Measurements from ENCODE around the gene METTL23.
A peak's percentile ranks its signal among the peaks of the same experiment; 100 is the strongest.

Gene METTL23

DNA sequence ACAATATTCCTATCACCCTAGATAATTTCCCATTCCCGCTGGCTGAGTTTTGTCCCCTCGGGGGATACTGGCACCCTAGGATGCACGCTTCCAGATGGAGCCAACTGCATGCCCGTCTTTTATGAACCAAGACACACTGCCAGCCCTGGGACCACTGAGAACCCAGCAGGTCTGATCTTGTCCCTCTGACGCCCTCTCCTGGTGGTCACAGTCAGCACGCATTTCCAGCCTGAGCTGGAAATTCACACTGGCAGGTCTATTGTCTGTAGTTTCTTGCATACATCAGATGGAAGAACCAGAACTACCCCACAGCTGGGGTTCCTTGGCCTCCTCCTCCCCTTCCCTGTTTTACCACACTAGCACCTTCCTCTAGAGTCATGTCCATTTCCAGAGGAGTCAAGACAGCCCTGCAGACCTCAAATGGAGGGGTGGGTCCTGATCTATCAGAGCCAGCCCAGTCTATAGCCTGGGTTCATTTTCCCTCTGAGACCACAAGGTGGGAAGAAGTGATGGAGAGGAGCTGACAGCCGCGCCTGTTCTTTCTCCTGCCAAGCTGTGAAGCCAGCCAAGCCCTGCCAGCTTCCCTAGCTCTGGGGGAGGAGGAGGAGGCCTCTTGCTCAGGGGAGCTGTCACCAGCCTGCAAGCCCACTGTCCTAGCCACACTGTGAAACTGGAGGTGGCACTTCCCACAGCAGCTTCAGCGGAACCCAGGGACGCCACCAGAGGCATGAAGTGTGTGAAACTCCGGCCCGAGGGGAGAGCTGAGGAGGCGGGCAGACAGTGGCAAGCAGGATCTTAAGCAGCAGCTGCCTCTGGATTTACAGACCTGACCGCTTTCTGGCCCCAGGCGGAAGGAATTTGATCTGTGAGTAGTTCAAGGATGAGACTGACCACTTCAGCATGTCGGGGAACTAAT is 45.2 kb upstream of the METTL23 start:
- peak overlapping the region in 1 of 2 donors; percentile 49 for H3K27ac ChIP-seq
- DNase-seq, result peak in 1 of 2 donors; percentile 72
- H3K36me3 ChIP-seq, result peaks cover 45 to 76% (median 64%) of the 10 kb centered on the region in 3 donors
- H3K4me1 ChIP-seq, result peaks cover 0 to 28% (median 12%) of the 10 kb centered on the region in 4 donors
- no peaks in the 10 kb centered on the region for H3K9me3 ChIP-seq
- H3K27me3 ChIP-seq, result no peaks in the 10 kb centered on the region
- no peak overlapping the region for H3K4me3 ChIP-seq
- TF ChIP-seq, protein P1, sequence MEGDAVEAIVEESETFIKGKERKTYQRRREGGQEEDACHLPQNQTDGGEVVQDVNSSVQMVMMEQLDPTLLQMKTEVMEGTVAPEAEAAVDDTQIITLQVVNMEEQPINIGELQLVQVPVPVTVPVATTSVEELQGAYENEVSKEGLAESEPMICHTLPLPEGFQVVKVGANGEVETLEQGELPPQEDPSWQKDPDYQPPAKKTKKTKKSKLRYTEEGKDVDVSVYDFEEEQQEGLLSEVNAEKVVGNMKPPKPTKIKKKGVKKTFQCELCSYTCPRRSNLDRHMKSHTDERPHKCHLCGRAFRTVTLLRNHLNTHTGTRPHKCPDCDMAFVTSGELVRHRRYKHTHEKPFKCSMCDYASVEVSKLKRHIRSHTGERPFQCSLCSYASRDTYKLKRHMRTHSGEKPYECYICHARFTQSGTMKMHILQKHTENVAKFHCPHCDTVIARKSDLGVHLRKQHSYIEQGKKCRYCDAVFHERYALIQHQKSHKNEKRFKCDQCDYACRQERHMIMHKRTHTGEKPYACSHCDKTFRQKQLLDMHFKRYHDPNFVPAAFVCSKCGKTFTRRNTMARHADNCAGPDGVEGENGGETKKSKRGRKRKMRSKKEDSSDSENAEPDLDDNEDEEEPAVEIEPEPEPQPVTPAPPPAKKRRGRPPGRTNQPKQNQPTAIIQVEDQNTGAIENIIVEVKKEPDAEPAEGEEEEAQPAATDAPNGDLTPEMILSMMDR (IDR thresholded peaks at IDR 0.05), result peak; percentile 56 to 61
- intact Hi-C loops (cut with DNase I; ENCODE audit: low total_unique reads), result no loop called here

DNA sequence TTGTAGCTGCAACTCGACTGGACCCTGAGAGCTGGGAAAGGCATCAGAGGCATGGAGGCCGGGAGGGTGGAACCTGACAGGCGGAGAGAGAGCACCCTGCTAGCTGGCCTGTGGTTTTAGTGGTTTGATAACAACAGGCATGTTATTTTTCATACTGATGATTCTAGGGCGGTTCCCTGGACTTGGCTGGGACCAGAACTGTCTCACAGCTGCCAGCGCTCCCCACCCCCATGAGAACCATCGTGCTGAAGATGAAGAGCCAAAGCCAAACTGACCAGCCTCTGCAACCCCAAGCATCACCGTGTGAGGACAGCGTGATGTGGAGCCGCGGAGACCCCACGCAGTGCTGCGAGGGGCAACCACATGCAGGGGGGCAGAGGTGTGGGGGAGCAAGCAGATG is 44.3 kb upstream of the METTL23 start:
- Histone ChIP-seq H3K4me1 (peaks cover 0 to 36% (median 19%) of the 10 kb centered on the region in 4 donors), H3K4me3 (no peak overlapping the region), H3K27me3 (no peaks in the 10 kb centered on the region), H3K9me3 (no peaks in the 10 kb centered on the region), H3K36me3 (peaks cover 37 to 68% (median 58%) of the 10 kb centered on the region in 3 donors), H3K27ac (peak overlapping the region in 1 of 2 donors; percentile 49)
- DNase-seq, result no peak
- intact Hi-C loops (cut with DNase I; ENCODE audit: low total_unique reads), result no loop called here
- TF ChIP-seq, protein P1 (IDR thresholded peaks at IDR 0.05), result no peak

DNA sequence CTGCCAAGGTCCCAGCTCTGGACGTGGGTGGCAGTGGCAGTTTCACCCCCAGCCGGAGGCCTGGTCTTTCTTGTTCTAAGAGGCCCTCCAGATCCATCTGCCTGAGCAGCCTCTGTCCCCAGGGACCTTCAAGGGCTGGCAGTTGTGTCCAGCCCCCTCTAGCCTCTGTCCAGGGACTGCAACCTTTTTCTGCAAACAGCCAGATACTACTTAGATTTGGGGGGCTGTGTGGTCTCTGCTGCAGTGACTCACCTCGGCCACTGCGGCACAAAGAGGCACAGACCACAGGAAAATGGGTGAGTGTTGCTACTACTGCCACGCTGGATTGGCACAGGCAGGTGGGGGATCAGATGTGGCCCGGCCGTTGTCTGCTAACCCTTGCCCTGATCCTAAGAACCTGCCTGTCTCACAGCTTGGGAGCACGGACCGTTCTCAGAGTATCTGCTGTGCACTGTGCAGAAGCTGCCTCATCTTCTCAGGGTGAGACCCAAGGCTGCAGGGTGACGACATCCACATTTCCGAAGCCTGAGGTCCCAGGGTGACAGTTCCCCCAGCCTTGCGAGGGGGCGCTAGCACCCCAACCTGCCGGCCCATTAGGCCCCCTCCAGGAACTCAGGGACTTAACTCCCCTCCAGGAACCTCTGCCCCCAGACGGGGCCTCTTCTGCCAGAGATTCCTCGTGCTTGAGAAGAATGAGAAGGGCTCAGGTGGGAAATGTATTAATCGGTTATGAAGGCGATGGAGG is 43.5 kb upstream of the METTL23 start:
- Histone ChIP-seq H3K4me3 (no peak overlapping the region), H3K9me3 (no peaks in the 10 kb centered on the region), H3K36me3 (peaks cover 28 to 61% (median 52%) of the 10 kb centered on the region in 3 donors), H3K27me3 (no peaks in the 10 kb centered on the region), H3K27ac (peak overlapping the region in 1 of 2 donors; percentile 49), H3K4me1 (peaks cover 2 to 45% (median 28%) of the 10 kb centered on the region in 4 donors)
- DNase-seq, result no peak
- TF ChIP-seq, protein P1 (IDR thresholded peaks at IDR 0.05), result no peak
- intact Hi-C loops (cut with DNase I; ENCODE audit: low total_unique reads), result no loop called here

DNA sequence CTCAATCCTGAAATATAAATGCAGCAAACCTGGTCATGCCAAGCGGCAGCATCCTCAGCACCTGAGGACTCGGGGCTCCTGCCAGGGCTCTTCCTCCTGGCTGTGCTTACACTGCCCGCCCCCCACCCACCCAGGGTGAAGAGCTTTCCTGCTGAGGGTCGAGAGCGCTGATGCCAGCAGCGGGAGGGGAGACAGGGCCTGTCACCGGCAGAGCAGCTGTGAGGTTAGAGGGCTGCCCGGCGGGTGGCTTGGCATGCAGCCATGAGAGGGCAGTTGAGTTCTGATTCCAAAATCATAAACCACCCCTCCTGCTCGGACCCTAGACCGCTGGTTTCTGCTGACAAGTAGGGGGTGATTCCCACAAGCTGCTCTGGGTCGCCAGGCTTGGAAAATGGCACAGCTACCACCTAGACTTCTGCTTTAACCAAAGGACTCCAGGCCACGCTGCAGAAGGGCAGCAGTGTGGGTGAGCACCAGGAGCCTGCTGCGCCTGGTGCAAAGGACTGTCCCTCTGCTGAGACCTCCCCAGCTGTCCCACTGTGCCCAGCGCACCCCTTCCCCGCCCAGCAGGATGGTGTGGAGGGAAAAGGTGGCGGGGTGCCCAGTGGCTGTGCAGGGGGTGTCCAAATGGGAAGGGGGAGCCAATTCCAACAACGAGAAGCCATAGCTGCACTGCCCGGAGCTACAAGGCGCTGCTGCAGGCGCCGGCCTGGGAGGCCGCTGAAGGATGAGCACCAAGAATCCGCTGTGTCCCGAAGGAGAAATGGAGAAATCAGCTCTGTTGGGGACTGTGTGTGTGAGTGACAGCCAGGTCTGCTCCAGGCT is 42.5 kb upstream of the METTL23 start:
- Histone ChIP-seq H3K27ac (peak overlapping the region in 1 of 2 donors; percentile 89), H3K4me1 (peaks cover 6 to 55% (median 38%) of the 10 kb centered on the region in 4 donors)
- no peak for DNase-seq

More for the DNA sequence above, 42.5 kb upstream of the METTL23 start:
- Histone ChIP-seq H3K36me3 (peaks cover 28 to 53% (median 43%) of the 10 kb centered on the region in 3 donors), H3K9me3 (no peaks in the 10 kb centered on the region), H3K4me3 (no peak overlapping the region), H3K27me3 (no peaks in the 10 kb centered on the region)
- TF ChIP-seq, protein P1 (IDR thresholded peaks at IDR 0.05), result no peak
- intact Hi-C loops (cut with DNase I; ENCODE audit: low total_unique reads), result no loop called here
